ENCODE results near the gene RAD51B. TPM values are rescaled to one million over a fixed set of nuclear protein-coding genes. Genes with fewer than 3 reads are reported as not detected.

The RAD51B gene
- total RNA-seq, 1 experiment from 2014 or later, result 20.0 TPM

DNA sequence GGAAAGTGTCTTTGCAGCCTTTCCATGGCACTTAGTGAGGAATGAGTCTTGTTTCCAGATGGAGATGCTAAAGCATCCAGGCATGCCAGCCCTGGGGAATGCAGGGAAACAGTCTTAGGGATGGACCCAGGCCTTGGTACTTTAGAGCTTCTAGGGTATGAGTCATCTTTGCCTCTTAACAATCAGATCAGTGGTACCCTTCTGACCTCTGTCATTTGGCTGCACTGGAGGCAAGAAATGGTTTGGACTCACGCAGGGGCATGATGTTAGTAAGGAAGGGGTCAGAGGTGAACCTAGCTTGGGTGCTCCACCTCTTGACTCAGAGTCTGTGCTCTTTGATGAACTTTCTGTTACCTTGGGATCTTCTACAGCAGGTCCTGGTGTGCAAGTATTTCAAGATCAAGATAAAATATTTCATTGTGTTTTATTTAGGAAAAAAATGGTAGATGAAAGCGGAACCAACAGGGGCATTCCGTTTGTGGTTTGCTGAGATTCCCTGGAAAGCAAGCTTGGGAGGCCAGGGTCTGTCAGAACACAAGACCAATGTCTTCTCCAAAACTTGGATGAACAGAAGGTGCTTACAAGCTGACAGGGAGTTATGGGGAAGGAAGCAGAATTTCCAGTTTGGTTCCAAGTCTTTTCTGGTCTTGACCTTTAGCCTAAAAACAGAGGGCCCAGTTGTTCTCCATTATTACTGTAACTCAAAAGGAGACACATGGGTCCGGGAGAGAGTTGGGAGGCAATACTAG, 757.1 kb downstream of the RAD51B start (continued):
- TF ChIP-seq ZBTB33 (IDR thresholded peaks at IDR 0.05; ENCODE audit: extremely low read depth, insufficient replicate concordance, low read length) (no peak), POLR2A (IDR thresholded peaks at IDR 0.05; ENCODE audit: borderline replicate concordance, extremely low read depth, insufficient read depth, insufficient read length) (no peak)

DNA sequence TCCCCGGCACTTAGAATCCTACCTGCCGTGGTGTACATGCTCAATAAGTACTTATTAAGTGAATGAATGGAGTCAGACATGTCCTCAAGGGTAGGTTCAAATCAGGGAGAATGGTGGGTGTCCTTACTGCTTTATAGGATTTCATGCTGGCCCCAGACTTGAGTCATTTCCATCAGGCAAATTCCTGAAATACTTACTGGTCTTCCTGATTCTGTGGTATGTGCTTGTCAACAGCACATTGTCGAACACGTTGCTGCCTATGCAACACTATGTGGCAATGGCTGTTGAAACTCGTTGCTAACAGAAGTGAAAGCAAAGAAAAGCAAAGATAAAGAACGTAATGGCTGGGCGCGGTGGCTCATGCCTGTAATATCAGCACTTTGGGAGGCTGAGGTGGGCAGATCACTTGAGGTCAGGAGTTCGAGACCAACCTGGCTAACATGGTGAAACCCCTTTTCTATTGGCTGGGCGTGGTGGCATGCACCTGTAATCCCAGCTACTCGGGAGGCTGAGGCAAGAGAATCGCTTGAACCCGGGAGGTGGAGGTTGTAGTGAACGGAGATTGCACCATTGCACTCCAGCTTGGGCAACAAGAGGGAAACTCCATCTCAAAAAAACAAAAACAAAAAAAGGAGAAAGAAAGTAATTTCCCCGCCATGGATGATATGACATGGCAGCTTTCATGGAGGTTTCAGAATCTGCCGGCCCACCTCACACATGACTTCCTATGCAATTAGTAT, 758.4 kb downstream of the RAD51B start:
- no TSS peak for BruUV-seq (replicated peaks)
- DNase-seq (ENCODE audit: low read depth, low spot score) (peak; percentile 57), ATAC-seq (peak; percentile 31)
- ChIA-PET CTCF (no interaction called here), RAD21 (ENCODE audit: low non-redundant PET in 1 of 2, low total read pairs in 2 of 2, uncharacterized antibody in 2 of 2, unreplicated experiment in 2 of 2) (no interaction called here), POLR2A (interaction anchor here (1.1 kb wide), 1 partner anchor 31 kb away, joined by 3 read pairs; no protein-coding TSS in a partner anchor)
- H3K27ac ChIP-seq (ENCODE audit: low read depth, low read length), result peak overlapping the region; percentile 83
- H3K27me3 ChIP-seq (ENCODE audit: insufficient read depth, low read length), result no peaks in the 10 kb centered on the region
- no peaks in the 10 kb centered on the region for H3K36me3 ChIP-seq (ENCODE audit: control insufficient read depth in 1 of 2, insufficient read depth in 2 of 2, low read length in 2 of 2)
- H3K4me1 ChIP-seq (ENCODE audit: control insufficient read depth in 1 of 2, insufficient read depth in 2 of 2, low read length in 2 of 2), result peaks cover 61 to 64% of the 10 kb centered on the region in 2 experiments
- H3K9ac ChIP-seq (ENCODE audit: low read length), result peak overlapping the region; percentile 32
- TF ChIP-seq EZH2phosphoT487 (IDR thresholded peaks at IDR 0.05; ENCODE audit: borderline replicate concordance), result no peak
- TF ChIP-seq CEBPB (IDR thresholded peaks at IDR 0.05; ENCODE audit: low read depth), result peak; percentile 73; the same call in 1 of the 2 replicates
- TF ChIP-seq FOSL1 (IDR thresholded peaks at IDR 0.05; ENCODE audit: low read depth), result no peak
- TF ChIP-seq CBX3 (IDR thresholded peaks at IDR 0.05; ENCODE audit: low read depth), result peak; percentile 52; the same call in 1 of the 2 replicates
- TF ChIP-seq, protein P1, sequence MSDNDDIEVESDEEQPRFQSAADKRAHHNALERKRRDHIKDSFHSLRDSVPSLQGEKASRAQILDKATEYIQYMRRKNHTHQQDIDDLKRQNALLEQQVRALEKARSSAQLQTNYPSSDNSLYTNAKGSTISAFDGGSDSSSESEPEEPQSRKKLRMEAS (IDR thresholded peaks at IDR 0.05), result peak; percentile 85
- peak; percentile 36; the same call in 1 of the 2 replicates for TF ChIP-seq SP1 (IDR thresholded peaks at IDR 0.05; ENCODE audit: low read depth)
- peak overlapping the region; percentile 57 for H3K4me2 ChIP-seq (ENCODE audit: low read length)
- intact Hi-C loops (cut with micrococcal nuclease), result no loop called here
- no peaks in the 10 kb centered on the region for H4K20me1 ChIP-seq (ENCODE audit: insufficient read depth)
- no peaks in the 10 kb centered on the region for H3K9me3 ChIP-seq (ENCODE audit: control insufficient read depth in 1 of 2, insufficient read depth in 1 of 2, low read depth in 1 of 2, low read length in 2 of 2)
- no peak overlapping the region for H2AFZ ChIP-seq (ENCODE audit: low read depth, low read length, poor library complexity, severe bottlenecking)
- H3K79me2 ChIP-seq (ENCODE audit: insufficient read depth, low read length), result no peaks in the 10 kb centered on the region
- H3K9me2 ChIP-seq (ENCODE audit: insufficient read depth), result no peaks in the 10 kb centered on the region
- H3K4me3 ChIP-seq (replicated peaks in 1 of 2; ENCODE audit: low read depth in 1 of 2, low read length in 2 of 2), result no peak overlapping the region

Data from HCT116 (cell line).